GM19238 (cell line): ENCODE results near the gene AUH.

Source experiments
- DNase-seq: peaks from one replicate; pipeline ENCODE4 v3.0.0; 2011; ENCODE audit warnings: low spot score; ENCODE audit not compliant: insufficient read length

The AUH gene

DNA sequence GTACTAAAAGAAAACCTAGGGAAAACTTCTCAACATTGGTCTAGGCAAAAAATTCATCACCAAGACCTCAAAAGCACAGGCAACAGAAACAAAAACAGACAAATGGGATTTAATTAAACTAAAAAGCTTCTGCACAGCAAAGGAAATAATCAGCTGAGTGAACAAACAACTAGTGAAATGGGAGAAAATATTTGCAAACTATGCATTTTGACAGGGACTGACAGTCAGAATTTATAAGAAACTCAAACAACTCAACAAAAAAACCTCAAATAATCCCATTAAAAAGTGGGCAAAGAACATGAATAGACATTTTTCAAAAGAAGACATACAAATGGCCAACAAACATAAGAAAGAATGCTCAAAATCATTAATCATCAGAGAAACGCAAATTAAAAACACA, 189.4 kb downstream of the AUH start:
- no peak for DNase-seq

DNA sequence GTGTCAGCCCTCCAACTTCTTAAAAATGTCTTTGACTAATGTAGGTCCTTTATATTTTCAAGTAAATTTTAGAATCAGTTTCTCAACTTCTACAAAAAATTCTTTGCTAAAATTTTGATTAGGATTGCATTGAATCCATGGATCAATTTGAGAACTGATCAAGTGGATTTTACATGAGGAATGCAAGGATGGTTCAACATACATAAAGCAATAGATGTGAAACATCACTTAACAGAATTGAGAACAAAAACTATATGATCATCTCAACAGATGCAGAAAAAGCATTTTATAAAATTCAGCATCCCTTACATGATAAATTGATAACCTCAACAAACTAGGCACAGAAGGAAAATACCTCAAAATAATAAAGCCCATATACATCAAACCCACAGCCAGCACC, 190.8 kb downstream of the AUH start:
- no peak for DNase-seq

- no peak for DNase-seq
Observed at GRCh38 chr9:91166796-91167366, 194.8 kb downstream of the AUH start.

DNA sequence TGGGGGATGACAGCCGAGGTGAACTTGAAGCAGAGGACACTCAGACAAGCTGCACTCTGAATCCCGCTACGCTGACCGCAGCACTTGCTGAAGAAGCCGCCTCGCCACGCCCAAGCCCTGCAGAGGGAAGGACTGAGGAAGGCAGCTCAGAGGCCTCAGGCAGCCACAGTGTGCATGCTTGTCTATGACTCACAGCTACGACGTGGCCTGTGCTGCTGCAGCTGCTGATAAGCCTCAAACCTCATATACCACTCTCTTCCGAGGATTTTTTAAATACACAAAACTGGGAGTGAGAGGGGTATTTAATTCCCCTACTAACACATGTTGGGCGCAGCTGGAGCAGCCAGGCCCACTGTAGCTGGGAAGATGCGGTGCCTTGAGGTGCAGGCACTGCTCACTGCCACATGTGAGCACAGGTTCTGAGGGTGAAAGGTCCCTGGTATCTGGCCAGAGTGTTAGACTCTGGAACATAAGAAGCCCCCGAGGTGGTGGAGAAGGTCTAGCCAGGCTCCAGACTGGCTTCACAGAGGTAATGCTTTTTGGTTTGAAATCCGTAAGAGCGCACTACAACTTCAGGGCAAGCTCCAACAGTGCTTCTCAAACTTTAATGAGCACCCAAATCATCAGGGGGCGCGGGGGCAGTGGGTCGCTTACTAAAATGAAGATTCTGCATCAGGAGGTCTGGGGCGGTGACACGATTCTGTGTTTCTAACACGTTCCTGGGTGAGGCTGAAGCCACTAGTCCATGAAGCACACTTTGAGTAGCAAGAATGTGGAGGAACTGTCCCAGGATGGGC, 196.8 kb downstream of the AUH start:
- DNase-seq = no peak
